ENCODE data around the gene BATF3. TPM values are rescaled to one million over a fixed set of nuclear protein-coding genes. Genes with fewer than 3 reads are reported as not detected.

The BATF3 gene
- total RNA-seq, 2 donors from 2014 or later, result 0.96 to 3.3 TPM

GRCh38 chr1:212648431-212648830 is 51.2 kb downstream of the BATF3 start:
- Histone ChIP-seq H3K27me3 (no peaks in the 10 kb centered on the region), H3K27ac (no peak overlapping the region), H3K9me3 (no peaks in the 10 kb centered on the region), H3K4me1 (no peaks in the 10 kb centered on the region), H3K4me3 (no peak overlapping the region), H3K36me3 (no peaks in the 10 kb centered on the region)
- DNase-seq (ENCODE audit: low spot score), result no peak
- TF ChIP-seq, protein P1, sequence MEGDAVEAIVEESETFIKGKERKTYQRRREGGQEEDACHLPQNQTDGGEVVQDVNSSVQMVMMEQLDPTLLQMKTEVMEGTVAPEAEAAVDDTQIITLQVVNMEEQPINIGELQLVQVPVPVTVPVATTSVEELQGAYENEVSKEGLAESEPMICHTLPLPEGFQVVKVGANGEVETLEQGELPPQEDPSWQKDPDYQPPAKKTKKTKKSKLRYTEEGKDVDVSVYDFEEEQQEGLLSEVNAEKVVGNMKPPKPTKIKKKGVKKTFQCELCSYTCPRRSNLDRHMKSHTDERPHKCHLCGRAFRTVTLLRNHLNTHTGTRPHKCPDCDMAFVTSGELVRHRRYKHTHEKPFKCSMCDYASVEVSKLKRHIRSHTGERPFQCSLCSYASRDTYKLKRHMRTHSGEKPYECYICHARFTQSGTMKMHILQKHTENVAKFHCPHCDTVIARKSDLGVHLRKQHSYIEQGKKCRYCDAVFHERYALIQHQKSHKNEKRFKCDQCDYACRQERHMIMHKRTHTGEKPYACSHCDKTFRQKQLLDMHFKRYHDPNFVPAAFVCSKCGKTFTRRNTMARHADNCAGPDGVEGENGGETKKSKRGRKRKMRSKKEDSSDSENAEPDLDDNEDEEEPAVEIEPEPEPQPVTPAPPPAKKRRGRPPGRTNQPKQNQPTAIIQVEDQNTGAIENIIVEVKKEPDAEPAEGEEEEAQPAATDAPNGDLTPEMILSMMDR (IDR thresholded peaks at IDR 0.05), result no peak

DNA sequence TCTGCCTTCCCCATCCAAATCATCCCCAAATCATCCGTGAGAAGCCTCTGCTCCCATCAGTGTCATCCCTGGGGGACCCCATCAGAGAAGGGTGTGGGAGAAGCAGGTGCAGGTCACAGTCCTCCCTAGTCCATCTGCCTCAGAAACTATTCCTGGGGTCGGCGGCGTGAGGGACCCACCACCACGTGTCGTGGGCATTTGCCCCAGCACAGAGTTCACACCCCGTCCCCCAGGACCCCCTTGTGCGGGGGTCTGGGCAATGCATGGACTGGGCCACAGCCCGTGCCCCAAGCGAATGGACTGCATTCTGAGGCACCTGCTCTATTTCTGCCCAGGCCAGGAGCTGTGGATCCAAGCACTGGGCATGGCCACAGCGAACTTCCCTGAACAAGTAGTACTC is 52.6 kb downstream of the BATF3 start:
- H3K4me3 ChIP-seq, result no peak overlapping the region
- H3K4me1 ChIP-seq, result no peaks in the 10 kb centered on the region
- H3K27me3 ChIP-seq, result no peaks in the 10 kb centered on the region
- DNase-seq (ENCODE audit: low spot score), result no peak
- H3K36me3 ChIP-seq, result no peaks in the 10 kb centered on the region
- no peaks in the 10 kb centered on the region for H3K9me3 ChIP-seq
- no peak overlapping the region for H3K27ac ChIP-seq
- TF ChIP-seq, protein P1 (IDR thresholded peaks at IDR 0.05), result no peak

DNA sequence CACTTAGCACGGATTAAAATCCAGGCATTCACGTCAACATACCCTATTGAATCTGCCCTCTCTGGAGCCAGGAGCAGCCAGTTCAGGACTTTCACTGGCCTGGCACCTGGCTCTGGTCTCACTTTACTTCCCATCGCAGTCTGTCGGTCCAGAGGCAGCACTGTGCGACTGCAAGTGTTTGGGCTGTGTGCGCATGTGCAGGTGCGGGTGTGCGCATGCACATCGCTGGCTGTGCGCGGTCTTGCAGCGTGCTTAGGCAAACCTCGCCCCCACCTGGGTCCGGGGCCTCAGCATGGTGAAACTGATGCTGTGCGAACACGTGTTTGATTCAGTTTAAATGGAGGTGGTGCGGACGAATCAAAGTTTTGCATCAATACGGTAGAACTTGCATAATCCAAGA is 53.1 kb downstream of the BATF3 start:
- TF ChIP-seq, protein P1 (IDR thresholded peaks at IDR 0.05), result no peak
- no peaks in the 10 kb centered on the region for H3K27me3 ChIP-seq
- no peaks in the 10 kb centered on the region for H3K36me3 ChIP-seq
- H3K4me3 ChIP-seq, result no peak overlapping the region
- H3K9me3 ChIP-seq, result no peaks in the 10 kb centered on the region
- no peak overlapping the region for H3K27ac ChIP-seq
- no peaks in the 10 kb centered on the region for H3K4me1 ChIP-seq
- no peak for DNase-seq (ENCODE audit: low spot score)

DNA sequence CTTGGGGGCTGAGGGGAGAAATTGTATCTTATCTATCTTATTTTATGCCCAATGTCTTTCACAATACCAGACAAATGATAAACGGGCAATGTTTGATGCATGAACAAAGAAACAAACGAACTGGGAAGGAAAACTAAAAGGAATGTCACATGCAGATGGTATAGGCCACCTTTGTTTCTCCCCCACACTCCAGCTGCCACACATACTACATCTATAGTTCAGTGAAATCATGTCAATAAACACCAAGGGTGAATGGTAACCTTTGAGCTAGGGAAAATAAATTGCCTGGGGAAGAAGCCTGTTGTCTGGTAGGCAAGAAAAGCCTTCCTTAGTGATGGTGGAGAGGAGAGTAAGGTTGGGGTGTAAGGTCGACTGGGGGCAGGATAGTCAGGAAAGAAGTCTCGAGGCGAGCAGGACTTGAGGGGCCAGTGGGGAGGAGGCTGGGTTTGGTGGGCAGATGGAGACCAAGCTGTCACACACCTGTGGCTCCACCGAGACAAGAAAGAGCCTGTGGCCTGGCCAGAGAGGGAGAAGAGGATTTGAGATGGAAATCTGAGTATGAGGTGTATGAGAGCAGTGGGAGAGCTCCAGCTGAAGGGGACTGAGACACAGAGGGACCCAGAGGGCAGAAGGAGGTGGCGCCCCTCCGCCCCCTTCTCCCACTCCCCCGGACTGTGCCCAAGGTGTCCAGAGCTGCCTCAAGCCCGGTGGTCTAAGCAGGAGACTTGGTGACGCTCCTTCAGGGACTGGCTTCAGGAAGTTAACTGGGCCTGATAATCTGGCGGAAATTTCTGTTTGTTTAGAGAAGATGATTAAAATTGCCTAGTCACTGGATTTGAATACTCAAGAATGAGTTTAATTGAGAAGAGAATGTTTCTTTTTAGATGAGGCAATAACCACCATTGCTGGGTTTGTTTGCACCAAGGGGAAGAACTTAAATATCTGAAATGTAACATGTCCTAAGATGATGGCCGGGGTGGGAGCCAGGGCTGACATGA is 53.8 kb downstream of the BATF3 start:
- Histone ChIP-seq H3K27me3 (no peaks in the 10 kb centered on the region), H3K4me3 (no peak overlapping the region), H3K36me3 (no peaks in the 10 kb centered on the region), H3K27ac (no peak overlapping the region), H3K4me1 (no peaks in the 10 kb centered on the region), H3K9me3 (no peaks in the 10 kb centered on the region)
- TF ChIP-seq, protein P1 (IDR thresholded peaks at IDR 0.05), result no peak
- DNase-seq (ENCODE audit: low spot score), result no peak

- Histone ChIP-seq H3K36me3 (no peaks in the 10 kb centered on the region), H3K9me3 (no peaks in the 10 kb centered on the region), H3K27ac (no peak overlapping the region), H3K27me3 (no peaks in the 10 kb centered on the region), H3K4me1 (no peaks in the 10 kb centered on the region), H3K4me3 (no peak overlapping the region)
- TF ChIP-seq, protein P1 (IDR thresholded peaks at IDR 0.05), result no peak
- no peak for DNase-seq (ENCODE audit: low spot score)
Observed at GRCh38 chr1:212644866-212645545, 54.6 kb downstream of the BATF3 start.

Data from right atrium auricular region (tissue), 2 donors.